ENCODE results near the gene SUSD6. TPM values are rescaled to one million over a fixed set of nuclear protein-coding genes. Genes with fewer than 3 reads are reported as not detected.

The SUSD6 gene
- total and polyA plus RNA-seq, 4 donors: 6.8 to 10.8 (median 7.6) TPM

GRCh38 chr14:69664865-69665526 lies 53.6 kb downstream of the SUSD6 start:
- H3K9ac ChIP-seq (ENCODE audit: low read depth in 1 of 2, low read length in 2 of 2): no peak overlapping the region
- peak overlapping the region in 1 of 2 donors; percentile 61 for H3K27ac ChIP-seq (ENCODE audit: low read depth in 1 of 2, low read length in 2 of 2)
- peaks cover 0 to under 1% (median under 1%) of the 10 kb centered on the region in 4 donors for H3K36me3 ChIP-seq (ENCODE audit: control insufficient read depth in 4 of 4, insufficient read depth in 3 of 4, low read depth in 1 of 4, low read length in 3 of 4)
- TF ChIP-seq ZBTB33 (IDR thresholded peaks at IDR 0.05) (no peak), HNF4A (conservative IDR thresholded peaks at IDR 0.05) (peak; percentile 18 to 30), SP1 (IDR thresholded peaks at IDR 0.05) (no peak), RAD21 (IDR thresholded peaks at IDR 0.05) (no peak), FOXA2 (IDR thresholded peaks at IDR 0.05) (no peak), RXRA (IDR thresholded peaks at IDR 0.05) (peak in 1 of 2 donors; percentile 47), FOXA1 (IDR thresholded peaks at IDR 0.05) (no peak), REST (IDR thresholded peaks at IDR 0.05) (no peak), GABPA (IDR thresholded peaks at IDR 0.05 in 1 of 2, conservative IDR thresholded peaks at IDR 0.05 in 1 of 2) (no peak), NR2F2 (IDR thresholded peaks at IDR 0.05) (no peak), EGR1 (IDR thresholded peaks at IDR 0.05; ENCODE audit: low read depth in 2 of 2) (no peak), HNF4G (IDR thresholded peaks at IDR 0.05) (no peak)
- TF ChIP-seq, protein P1, sequence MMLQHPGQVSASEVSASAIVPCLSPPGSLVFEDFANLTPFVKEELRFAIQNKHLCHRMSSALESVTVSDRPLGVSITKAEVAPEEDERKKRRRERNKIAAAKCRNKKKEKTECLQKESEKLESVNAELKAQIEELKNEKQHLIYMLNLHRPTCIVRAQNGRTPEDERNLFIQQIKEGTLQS (IDR thresholded peaks at IDR 0.05): no peak
- TF ChIP-seq, protein P2, sequence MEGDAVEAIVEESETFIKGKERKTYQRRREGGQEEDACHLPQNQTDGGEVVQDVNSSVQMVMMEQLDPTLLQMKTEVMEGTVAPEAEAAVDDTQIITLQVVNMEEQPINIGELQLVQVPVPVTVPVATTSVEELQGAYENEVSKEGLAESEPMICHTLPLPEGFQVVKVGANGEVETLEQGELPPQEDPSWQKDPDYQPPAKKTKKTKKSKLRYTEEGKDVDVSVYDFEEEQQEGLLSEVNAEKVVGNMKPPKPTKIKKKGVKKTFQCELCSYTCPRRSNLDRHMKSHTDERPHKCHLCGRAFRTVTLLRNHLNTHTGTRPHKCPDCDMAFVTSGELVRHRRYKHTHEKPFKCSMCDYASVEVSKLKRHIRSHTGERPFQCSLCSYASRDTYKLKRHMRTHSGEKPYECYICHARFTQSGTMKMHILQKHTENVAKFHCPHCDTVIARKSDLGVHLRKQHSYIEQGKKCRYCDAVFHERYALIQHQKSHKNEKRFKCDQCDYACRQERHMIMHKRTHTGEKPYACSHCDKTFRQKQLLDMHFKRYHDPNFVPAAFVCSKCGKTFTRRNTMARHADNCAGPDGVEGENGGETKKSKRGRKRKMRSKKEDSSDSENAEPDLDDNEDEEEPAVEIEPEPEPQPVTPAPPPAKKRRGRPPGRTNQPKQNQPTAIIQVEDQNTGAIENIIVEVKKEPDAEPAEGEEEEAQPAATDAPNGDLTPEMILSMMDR (IDR thresholded peaks at IDR 0.05; ENCODE audit: low read depth, low read length, missing input control): no peak
- TF ChIP-seq, protein P3, sequence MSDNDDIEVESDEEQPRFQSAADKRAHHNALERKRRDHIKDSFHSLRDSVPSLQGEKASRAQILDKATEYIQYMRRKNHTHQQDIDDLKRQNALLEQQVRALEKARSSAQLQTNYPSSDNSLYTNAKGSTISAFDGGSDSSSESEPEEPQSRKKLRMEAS (IDR thresholded peaks at IDR 0.05): no peak
- no peak for DNase-seq (ENCODE audit: low spot score)
- H3K27me3 ChIP-seq (ENCODE audit: control insufficient read depth in 4 of 4, insufficient read depth in 4 of 4, low read length in 3 of 4): no peaks in the 10 kb centered on the region
- peaks cover 6 to 34% (median 24%) of the 10 kb centered on the region in 4 donors for H3K4me1 ChIP-seq (ENCODE audit: control insufficient read depth in 4 of 4, insufficient read depth in 4 of 4, low read length in 3 of 4)
- H3K9me3 ChIP-seq (ENCODE audit: control insufficient read depth in 4 of 4, low read length in 3 of 4): no peaks in the 10 kb centered on the region
- WGBS: 59% methylated on average over 7 of the region's 7 CpGs
- no peak overlapping the region for H3K4me3 ChIP-seq (ENCODE audit: low read depth in 1 of 3, low read length in 3 of 3)

All from liver (tissue), 9 donors.